Right lung (tissue), 10 donors: ENCODE data around the gene TFG. TPM values are rescaled to one million over a fixed set of nuclear protein-coding genes. Genes with fewer than 3 reads are reported as not detected.
A peak's percentile ranks its signal among the peaks of the same experiment; 100 is the strongest.
"Not testable (repeated sequence)": the region's sequence is repeated elsewhere in the genome, so short reads cannot be mapped to it uniquely, and the experiment has no call there.

Experiments used
- DNase-seq, 2 donors: peaks; one replicate each; pipeline ENCODE4 v3.0.0-alpha.2; 2013
- long read RNA-seq, 8 donors: transcript quantifications; one replicate each; lab custom pipeline, GENCODE V29; 2026
- polyA plus RNA-seq, 5 donors: library from polyadenylated mRNA; unstranded; fragments of 120-200 nt; gene quantifications; one replicate each; pipeline versions ENCODE4 v1.2.1 to v1.2.3, GENCODE V29; 2013; ENCODE audit warnings: inconsistent platforms in 1 of 5, low replicate concordance in 1 of 5; ENCODE audit not compliant: insufficient read length in 5 of 5, insufficient read depth in 1 of 5

Gene TFG
- 100 to 1,000 TPM; 116 to 128 (median 123) TPM for polyA plus RNA-seq
- long read RNA-seq, donor 1, transcript TFG-208 (8 exons, 1,696 nt), result minor isoform, 6 of 73 reads
- long read RNA-seq, donor 1, transcript TFG-204 (8 exons, 1,783 nt), result minor isoform, 13 of 73 reads
- long read RNA-seq, donor 1, transcript TFG-201 (8 exons, 1,978 nt), result major isoform, 28 of 73 reads
- long read RNA-seq, donor 1, transcript TFG-206 (2 exons, 3,271 nt), result minor isoform, 5 of 73 reads
- long read RNA-seq, donor 1, partial matches to known transcripts, result 21 of 73 reads
- long read RNA-seq, donor 1, other reads (novel, unspliced or antisense), result 0 of 73 reads
- long read RNA-seq, donor 2, transcript TFG-201 (8 exons, 1,978 nt), result major isoform, 20 of 31 reads
- long read RNA-seq, donor 2, partial matches to known transcripts, result 0 of 31 reads
- long read RNA-seq, donor 2, other reads (novel, unspliced or antisense), result 0 of 31 reads
- long read RNA-seq, donor 3, transcript TFG-206 (2 exons, 3,271 nt), result minor isoform, 8 of 34 reads
- long read RNA-seq, donor 3, transcript TFG-201 (8 exons, 1,978 nt), result major isoform, 15 of 34 reads
- long read RNA-seq, donor 3, partial matches to known transcripts, result 5 of 34 reads
- long read RNA-seq, donor 3, other reads (novel, unspliced or antisense), result 0 of 34 reads
- long read RNA-seq, donor 4, transcript TFG-201 (8 exons, 1,978 nt), result major isoform, 19 of 29 reads
- long read RNA-seq, donor 4, partial matches to known transcripts, result 0 of 29 reads
- long read RNA-seq, donor 4, other reads (novel, unspliced or antisense), result 0 of 29 reads
- long read RNA-seq, donor 5, transcript TFG-208 (8 exons, 1,696 nt), result minor isoform, 5 of 74 reads
- long read RNA-seq, donor 5, transcript TFG-206 (2 exons, 3,271 nt), result minor isoform, 10 of 74 reads
- long read RNA-seq, donor 5, transcript TFG-201 (8 exons, 1,978 nt), result major isoform, 29 of 74 reads
- long read RNA-seq, donor 5, transcript TFG-204 (8 exons, 1,783 nt), result minor isoform, 11 of 74 reads
- long read RNA-seq, donor 5, partial matches to known transcripts, result 18 of 74 reads
- long read RNA-seq, donor 5, other reads (novel, unspliced or antisense), result 0 of 74 reads
- long read RNA-seq, donor 6, transcript TFG-201 (8 exons, 1,978 nt), result major isoform, 34 of 58 reads
- long read RNA-seq, donor 6, transcript TFG-206 (2 exons, 3,271 nt), result minor isoform, 6 of 58 reads
- long read RNA-seq, donor 6, transcript TFG-204 (8 exons, 1,783 nt), result minor isoform, 10 of 58 reads
- long read RNA-seq, donor 6, partial matches to known transcripts, result 5 of 58 reads
- long read RNA-seq, donor 6, other reads (novel, unspliced or antisense), result 0 of 58 reads
- long read RNA-seq, donor 7, transcript TFG-204 (8 exons, 1,783 nt), result minor isoform, 11 of 41 reads
- long read RNA-seq, donor 7, transcript TFG-201 (8 exons, 1,978 nt), result major isoform, 24 of 41 reads
- long read RNA-seq, donor 7, partial matches to known transcripts, result 0 of 41 reads
- long read RNA-seq, donor 7, other reads (novel, unspliced or antisense), result 0 of 41 reads
- long read RNA-seq, donor 8, transcript TFG-201 (8 exons, 1,978 nt), result major isoform, 10 of 12 reads
- long read RNA-seq, donor 8, partial matches to known transcripts, result 0 of 12 reads
- long read RNA-seq, donor 8, other reads (novel, unspliced or antisense), result 0 of 12 reads

DNA sequence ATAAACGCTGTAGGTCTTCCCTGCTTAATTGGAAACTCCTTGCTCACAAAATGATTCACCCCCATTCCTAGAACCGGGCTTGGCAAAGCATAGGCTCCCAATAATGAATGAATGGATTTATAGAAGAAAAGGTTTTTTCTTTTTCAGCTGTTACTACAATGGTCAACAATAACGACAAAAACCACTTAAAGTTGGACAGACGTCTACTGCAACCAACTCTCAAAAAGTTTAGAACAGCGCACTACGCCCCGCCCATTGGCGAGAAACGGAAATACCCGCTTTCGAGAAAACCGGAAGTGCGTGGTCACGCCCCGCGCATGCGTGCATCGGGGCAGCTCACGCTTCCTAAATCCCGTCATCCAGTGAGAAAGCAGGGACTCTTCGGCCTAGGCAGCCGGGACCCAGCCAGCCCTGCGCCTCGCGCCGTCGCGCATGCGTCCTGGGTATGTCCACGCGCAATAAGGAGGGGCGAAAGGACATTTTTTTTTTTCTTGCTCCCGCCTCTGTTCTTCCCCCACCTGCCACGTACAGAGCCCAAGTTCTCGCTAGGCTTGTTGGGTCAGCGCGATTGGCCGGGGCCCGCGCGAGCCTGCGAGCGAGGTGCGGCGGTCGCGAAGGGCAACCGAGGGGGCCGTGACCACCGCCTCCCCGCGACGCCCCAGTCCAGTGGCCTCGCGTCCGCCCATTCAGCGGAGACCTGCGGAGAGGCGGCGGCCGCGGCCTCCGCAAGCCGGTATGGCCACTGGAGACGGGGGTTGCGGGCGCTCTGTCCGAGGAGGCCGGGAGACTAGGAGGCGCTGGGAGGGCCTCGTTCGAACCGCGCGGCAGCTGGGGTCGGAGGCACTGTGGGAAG lies at the start of gene TFG:
TSS of gene TFG (plus strand) at position 506 of the 853 bp plus-strand sequence. CDS start 4,192 bp downstream, outside the sequence.
- peak; percentile 100 for DNase-seq

DNA sequence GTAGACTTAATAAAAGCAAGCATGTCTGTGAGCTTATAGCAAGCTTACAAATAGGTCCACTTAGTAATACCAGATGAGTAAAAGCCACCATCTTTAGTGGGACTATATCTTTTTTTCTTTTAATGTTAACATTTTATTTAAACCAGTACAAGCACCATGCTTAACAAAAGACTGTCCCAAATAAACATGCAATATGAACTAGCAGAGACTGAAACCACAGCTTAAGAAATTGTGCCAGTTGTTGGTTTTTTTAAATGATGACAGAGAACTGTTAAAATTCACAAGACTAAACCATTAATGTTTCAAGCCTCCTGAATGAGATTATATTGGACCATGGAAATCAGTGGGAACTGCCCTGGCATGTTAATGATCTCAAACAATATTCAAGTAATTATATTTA lies 48.0 kb upstream of the TFG start:
- not testable (repeated sequence) for DNase-seq

DNA sequence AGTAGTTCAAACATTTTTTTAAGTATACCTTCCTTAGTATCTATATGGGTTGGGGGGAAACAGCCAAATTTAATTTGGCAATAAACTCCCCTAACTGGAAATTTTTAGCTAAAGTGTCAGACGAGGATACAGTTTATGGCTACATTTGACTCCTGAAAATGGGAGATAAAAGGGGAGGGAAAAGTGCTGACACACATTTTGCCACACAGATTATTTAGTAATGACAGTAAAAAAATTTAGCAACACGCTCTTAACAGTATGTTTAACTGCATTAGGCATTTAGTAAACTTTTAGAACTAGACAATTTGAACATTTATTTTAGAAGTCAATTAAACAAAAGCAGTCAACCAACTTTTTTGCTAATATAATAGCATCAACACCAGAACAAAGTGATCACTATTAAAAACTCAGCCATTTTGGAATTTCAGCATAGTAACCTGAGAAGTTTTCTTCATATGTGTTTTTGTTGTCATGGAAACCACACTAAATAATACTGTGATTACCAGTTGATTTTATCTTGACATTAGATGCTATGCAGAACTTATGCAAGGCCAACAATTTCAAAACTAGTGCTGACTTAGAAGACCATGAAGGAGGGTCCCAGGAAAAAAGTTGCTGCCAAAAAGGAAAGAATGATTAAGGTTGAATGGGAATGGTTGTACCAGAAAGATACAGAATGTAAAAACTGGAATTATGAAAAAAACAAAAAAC lies 47.0 kb upstream of the TFG start:
- DNase-seq, result no peak

DNA sequence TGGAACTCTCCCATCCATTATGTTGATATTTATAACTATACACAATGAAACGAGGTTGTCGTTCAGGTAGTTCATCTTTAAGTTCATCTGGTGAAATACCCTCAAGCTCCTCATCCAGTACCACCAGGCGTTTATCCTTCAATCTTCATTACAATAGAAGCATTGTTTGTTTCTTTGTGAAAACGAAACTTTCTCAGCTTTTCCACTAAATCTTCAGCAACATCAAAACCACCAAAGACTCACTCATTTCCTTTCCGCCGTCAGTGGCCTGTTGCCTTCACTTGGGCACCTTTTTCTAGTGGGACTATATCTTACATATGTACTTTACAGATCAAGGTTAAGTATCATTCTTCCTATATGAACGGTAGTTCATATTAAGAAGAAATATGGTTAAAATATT lies 44.1 kb upstream of the TFG start:
- DNase-seq, result no peak

DNA sequence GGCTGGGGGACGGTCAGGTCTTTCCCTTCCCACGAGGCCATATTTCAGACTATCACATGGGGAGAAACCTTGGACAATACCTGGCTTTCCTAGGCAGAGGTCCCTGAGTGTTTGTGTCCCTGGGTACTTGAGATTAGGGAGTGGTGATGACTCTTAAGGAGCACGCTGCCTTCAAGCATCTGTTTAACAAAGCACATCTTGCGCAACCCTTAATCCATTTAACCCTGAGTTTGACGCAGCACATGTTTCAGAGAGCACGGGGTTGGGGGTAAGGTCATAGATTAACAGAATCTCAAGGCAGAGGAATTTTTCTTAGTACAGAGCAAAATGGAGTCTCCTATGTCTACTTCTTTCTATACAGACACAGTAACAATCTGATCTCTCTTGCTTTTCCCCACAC lies 42.6 kb upstream of the TFG start:
- not testable (repeated sequence) for DNase-seq

DNA sequence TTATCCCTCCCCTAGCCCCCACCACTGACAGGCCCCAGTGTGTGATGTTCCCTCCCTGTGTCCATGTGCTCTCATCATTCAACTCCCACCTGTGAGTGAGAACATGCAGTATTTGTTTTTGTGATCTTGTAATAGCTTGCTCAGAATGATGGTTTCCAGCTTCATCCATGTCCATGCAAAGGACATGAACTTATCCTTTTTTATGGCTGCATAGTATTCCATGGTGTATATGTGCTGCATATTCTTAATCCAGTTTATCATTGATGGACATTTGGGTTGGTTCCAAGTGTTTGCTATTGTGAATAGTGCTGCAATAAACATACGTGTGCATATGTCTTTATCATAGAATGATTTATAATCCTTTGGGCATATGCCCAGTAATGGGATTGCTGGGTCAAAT lies 42.0 kb upstream of the TFG start:
- not testable (repeated sequence) for DNase-seq

DNA sequence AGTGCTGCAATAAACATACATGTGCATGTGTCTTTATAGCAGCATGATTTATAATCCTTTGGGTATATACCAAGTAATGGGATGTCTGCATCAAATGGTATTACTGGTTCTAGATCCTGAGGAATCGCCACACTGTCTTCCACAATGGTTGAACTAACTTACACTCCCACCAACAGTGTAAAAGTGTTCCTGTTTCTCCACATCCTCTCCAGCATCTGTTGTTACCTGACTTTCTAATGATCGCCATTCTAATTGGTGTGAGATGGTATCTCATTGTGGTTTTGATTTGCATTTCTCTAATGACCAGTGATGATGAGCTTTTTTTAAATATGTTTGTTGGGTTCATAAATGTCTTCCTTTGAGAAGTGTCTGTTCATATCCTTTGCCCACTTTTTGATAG lies 38.3 kb upstream of the TFG start:
- DNase-seq, result not testable (repeated sequence)

DNA sequence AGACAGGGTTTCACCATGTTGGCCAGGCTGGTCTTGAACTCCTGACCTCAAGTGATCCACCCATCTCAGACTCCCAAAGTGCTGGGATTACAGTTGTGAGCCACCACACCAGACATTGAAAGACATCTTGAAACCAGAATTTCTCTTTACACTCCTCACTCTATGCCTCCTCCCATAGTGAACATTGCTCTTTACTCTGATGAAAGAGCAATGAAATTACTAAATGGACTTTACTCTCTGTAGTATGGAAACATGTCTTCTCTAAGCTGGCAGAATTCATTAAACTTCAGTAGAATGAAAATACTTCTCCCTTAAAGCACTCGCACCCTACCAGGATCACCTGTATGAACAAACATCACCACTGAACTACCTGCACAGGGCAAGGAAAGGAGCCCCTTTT lies 27.8 kb upstream of the TFG start:
- no peak for DNase-seq

DNA sequence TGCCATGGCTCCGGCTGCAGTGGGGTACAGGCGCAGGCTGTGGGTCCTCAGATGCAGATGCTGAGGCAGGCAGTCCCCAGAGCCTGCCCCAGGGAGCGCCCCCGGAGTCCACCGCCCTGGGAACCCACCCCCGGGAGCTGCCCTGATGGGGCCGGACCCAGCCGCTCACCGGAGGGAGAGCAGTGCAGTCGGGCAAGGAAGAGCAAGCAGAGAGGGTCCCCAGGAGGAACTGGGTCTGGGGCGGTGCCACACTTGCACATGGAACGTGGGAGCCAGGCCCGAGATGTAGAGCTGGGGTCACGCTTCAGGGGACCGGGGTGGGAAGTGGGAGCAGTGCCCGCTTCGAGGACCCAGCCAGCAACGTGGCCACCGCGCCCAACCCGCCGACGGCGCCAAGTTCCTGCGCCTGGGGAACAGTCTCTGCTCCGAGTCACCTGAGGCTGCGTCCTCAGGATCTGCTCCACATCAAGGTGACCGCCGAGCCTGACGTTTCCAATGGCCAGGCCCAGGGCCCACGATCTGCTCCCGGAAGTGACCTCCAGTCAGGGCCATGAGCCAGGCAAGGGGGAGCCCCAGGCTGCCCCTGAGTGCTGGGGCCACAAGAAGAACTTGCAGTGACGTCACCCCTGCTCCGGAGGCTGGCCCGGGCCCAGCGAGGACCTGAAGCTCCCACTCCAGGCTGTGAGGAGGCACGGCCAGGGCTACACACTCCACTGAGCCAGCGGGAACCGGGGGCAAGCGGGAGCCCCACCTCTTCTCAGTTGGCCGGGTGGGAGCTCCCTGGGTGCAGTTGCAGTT lies 27.0 kb upstream of the TFG start:
- no peak for DNase-seq

DNA sequence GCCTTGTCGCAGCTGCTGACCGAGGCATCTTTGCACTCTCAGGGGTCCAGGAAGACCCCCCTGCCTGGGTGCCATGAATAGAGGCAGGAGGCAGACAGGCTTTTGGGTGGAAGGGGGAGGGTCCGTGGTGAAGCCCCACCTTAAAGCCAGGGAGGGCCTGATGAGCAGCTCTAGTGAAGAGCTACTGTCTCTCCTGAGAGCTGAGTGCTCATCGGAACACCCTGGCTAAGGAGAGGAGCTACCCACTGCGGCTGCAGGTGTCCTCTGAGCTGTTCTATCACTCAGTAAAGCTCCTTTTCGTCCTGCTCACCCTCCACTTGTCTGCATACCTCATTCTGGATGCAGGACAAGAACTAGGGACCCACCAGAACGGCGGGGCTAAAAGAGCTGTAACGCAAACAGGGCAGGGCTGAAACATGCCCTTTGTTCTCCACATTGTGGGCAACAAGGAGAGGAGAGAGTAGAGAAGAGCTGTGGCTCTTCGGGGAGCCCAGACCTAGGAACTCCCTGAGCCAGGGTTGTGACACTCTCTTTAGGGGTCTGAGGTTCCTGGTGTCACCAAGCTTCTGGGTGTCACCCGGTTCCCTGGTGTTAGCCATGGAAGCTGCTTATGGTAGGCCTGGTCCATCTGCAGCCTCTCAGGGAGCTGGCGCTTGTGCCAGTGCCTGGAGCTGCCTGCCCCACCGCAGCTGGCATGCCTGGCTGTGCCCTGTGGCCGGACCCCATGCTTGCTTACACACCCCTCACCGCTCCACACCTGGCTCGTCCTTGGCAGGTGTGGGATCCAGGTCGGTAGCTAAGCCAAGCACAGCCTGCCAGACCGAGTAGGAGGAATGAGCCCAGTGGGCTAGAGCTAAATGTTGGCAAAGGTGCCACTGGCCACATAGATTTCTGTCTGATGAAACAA lies 26.2 kb upstream of the TFG start:
- no peak for DNase-seq

DNA sequence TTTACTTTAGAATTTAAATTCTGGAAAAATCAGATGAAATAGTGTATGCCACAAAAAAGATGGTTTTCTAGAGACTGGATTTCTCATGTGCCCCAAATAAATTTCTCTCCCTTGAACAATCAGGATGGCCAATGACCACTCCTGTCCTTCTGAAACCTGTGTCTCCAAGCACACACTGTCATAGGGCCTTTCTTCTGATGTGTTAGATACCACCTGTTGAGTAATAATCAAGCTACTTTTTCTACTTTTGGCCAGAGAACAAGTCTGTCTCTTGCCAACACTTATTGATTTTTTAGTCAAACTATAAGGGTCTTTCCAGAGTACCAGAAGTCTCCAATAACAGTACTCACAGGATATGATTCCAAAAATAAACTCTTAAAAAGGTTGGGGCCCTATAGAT lies 16.1 kb upstream of the TFG start:
- DNase-seq, result no peak

DNA sequence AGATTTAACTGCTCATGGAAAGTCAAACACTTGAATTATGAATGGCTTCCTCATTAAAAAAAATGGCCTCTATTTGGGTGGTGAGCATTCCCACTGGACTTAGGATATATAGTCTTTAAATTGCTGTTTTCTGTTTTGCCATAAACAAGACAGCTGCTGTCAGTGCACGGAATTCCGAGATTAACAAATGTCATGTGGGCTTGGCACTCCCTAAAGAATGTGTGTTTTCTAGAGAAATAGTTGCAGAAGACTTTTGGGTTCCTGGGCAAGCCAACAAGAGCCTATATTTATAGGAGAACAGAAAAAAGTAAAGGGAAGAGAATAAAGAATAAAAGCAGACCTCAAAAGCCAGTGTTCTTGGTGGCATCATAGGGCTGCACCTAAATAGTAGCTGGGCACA lies 13.6 kb upstream of the TFG start:
- DNase-seq, result no peak

DNA sequence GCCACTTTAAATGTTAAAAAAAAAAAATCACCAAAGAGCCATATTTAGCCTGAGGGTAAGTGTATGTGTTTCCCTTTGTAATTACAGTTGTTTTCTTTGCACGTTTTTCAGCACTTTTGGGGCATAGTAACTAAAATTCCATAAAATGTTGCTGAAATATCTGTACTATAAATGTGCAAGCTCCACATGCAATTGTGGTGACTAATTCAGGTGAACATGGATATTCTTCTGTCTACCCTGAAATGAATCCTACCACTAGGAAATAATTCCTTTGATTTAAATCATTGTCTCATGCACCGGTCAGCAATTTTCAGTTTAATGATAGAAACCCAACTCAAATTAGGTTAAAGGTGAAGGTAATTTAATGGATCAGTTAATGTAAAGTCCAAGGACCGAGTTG lies 13.1 kb upstream of the TFG start:
- DNase-seq, result no peak

DNA sequence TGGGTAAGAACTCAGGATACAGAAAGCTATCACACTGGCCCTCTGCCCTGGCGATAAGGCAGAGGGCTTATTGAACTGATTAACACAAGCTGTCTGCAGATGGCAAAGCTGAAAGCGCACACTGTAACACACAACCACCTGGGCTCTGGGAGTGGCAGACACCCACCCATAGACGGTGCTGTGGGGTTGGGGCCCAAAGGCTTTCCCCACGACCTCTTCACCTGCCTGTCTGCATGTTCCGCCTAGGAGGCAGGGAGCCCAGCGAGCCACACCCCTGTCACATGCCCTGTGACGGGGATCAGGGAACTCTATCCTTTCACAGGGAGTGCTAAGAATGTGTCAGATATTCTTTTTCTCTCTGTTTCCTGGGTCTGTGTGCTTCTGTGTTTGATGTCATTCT lies 12.1 kb upstream of the TFG start:
- DNase-seq, result no peak

DNA sequence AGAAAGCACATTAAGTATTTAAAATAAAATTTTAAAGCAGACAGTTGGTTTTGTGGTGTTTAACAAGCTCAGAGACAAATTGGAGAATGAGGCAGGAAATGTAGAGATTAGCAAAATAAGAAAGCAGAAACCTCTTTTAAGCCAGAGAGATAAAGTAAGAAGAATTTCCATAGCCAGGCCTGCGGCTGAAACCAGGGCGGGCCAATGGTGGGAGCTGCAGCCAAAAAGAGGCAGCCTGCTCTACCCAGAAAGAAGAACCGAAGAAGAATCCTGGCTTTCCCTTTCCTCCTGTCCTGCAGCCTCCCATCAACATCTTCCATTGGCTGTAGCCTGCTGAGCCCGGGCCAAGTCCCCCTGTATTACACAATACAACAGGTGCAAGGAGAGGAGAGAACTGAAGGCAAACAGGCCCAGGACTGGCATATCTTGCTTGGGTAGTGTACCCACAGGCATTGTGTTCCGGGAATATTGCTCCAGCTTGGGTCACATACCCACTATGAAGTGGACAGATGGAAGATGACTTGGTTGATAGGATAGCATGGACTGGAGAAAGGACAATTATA lies 11.5 kb upstream of the TFG start:
- no peak for DNase-seq

DNA sequence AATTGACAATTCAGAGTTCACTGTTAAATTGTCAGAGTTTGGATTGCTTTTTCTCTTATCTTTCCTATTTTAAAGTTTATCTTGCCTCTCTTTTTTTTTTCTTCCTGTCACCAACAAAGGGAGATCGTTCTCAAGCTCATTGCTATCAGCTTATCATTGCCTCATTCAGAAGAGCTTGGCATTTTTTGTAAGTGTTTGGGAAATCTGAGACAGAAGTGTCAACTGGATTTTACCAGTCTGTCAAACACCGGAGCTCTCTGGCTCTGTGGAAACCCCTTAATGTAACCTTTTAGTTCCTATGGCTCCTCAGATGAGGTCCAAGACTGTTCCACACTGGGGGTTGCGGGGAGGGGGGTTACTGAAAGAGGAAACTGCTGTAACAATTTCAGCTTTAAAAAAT lies 10.6 kb upstream of the TFG start:
- no peak for DNase-seq

DNA sequence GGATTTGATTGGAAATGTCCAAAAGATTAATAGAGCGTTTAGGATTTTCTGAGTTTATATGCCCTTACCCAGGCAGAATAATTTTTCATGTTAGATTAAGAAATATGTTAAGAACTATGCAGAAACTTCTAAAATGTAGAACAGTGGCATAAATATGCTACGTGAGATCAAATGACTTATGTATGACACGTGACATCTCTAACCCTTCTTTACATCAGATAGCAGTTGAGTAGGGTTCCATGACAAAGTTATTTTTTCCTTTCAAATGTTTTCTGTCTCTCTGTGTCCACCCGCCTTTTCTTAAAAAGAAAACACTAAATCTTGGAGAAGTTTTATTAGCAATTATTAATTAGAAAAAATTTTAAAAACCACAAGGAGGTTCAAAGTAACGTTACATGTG lies 8.6 kb upstream of the TFG start:
- no peak for DNase-seq
